Retinal pigment epithelial cell (primary cell): ENCODE results near the gene CASZ1.

Experiments used
- DNase-seq: peaks from one replicate; pipeline ENCODE4 v3.0.0-alpha.2; 2010; ENCODE audit warnings: low read depth
- H3K4me3 ChIP-seq: 2 replicates; pipeline ENCODE4 v1.5.1; 2011; ENCODE audit warnings: mild to moderate bottlenecking, low read length, control low read depth, moderate library complexity
- CTCF ChIP-seq: conservative IDR thresholded peaks from 2 replicates; pipeline ENCODE4 v1.5.1; 2011; ENCODE audit warnings: low read depth, low read length, control low read depth, inconsistent platforms

The CASZ1 gene

GRCh38 chr1:10709646-10710045 lies 86.8 kb downstream of the CASZ1 start:
- H3K4me3 ChIP-seq: no peak overlapping the region
- TF ChIP-seq CTCF: no peak
- no peak for DNase-seq

- no peak for TF ChIP-seq CTCF
- no peak overlapping the region for H3K4me3 ChIP-seq
- DNase-seq: no peak
Observed at GRCh38 chr1:10709165-10709564, 87.3 kb downstream of the CASZ1 start.

DNA sequence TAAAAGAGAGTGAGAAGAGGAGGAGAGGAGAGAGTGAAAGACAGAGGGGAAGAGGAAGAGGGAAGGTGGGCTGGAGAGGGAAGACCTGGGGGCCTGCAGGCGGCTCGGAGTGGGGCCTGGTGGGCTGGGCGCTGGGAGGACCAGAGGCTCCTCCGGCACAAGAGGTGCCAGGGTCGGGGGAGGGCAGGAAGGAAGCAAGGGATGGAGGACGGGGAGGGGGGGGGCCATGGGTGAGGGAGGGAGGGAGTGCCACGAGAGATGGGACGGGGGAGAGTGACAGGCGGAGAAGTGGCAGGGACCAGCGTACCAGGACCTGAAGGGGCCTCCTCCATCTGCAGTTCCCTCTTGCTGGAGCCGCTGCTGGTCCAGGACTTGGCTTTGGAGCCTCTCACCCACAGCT lies 87.7 kb downstream of the CASZ1 start:
- no peak for DNase-seq
- no peak overlapping the region for H3K4me3 ChIP-seq
- no peak for TF ChIP-seq CTCF

DNA sequence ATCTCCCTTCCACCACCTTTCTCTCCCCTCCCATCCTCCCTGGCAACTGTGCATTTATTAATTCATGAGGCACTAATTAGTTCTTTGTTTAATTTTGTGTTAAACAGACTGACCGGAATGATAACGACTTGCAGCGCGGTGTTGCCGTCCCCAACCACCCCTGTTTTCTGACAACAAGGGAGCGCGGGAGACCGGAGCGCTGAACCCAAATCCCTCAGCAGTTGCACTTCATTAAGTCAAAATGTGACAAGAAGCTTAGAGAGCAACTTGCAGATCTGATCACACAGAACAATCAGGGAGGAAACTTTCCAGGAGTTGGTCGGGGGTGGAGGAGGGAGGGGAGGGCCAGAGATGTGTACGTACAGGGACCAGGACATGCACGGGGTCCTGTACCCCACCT lies 89.2 kb downstream of the CASZ1 start:
- no peak for TF ChIP-seq CTCF
- no peak overlapping the region for H3K4me3 ChIP-seq
- DNase-seq: no peak

DNA sequence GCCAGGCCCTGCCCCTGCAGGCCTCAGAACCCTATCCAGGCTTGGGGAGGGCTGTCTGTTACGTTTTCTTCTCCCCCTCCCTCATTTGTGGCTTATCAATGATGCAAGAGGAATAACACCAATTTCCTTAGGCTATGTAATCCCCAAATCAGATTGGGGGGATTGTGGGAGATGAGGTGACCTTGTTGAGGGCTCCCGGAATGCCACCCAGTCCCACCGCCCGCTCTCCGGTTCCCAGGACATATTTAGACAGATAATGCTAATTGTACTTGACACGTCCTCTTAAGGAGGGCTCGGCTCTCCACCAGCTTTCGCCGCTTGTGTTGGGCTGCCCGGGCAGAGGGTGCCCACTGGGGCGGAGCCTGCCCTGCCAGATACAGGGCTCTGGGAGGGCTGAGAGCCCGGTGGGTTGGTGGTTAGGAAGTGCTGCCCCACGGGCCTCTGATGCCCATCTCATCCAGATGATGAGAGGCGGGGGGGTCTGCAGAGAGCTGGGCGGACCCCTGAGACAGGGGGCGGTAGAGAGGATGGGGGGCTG lies 90.0 kb downstream of the CASZ1 start:
- H3K4me3 ChIP-seq: no peak overlapping the region

DNA sequence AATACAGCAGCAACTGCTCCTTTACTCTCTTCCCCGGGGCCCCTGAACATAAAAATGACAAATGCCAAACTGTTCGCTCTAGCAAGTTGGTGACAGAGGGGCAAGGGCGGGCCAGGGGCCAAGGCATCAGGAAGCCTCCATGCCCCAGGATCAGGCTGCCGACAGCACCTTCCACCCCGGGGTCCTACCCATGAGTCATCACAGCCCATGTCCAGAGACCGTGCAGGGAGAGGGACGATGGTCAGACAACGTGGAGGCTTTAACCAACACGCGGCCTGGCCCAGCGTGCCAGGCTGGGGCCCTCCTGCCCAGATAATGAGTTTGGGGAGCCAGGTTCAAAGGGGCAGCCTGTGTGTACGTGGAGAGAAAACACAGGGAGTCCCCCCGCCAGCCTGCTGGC lies 90.5 kb downstream of the CASZ1 start:
- DNase-seq: no peak
- TF ChIP-seq CTCF: no peak
- no peak overlapping the region for H3K4me3 ChIP-seq

More for the DNA sequence above, 90.0 kb downstream of the CASZ1 start:
- no peak for TF ChIP-seq CTCF
- no peak for DNase-seq

DNA sequence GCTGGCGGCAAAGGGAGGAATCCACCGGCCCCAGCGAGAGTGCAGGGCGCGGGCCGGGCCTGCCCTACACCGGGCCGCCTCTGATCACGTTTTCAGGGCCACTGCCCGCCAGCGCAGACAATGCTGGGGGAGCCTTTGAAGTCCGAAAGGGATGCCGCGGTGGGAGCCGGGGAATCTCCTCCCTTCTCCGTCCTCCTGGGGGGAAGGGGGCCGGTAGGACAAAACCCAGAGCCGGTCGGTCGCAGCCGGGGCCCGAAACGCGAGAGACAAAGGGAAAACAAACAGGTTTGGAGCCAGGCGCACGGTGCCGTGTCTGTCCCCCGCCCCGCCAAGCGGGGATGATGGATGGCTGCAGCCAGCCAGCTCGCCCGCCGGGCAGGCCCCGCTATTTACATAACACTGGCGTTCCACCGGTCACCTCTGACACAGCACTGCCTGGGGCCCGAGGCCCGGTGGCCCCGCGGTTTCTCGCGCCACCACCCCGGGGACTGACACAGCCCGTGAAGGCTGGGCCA lies 92.0 kb downstream of the CASZ1 start:
- TF ChIP-seq CTCF: no peak
- no peak for DNase-seq
- no peak overlapping the region for H3K4me3 ChIP-seq
